HepG2 (cell line): ENCODE data around the gene IFIT1. TPM values are rescaled to one million over a fixed set of nuclear protein-coding genes. Genes with fewer than 3 reads are reported as not detected.

Experiments
- GATAD2A ChIP-seq: IDR thresholded peaks from 2 replicates; pipeline ENCODE4 v1.6.1; 2016
- IRX3 ChIP-seq: sonication (generic); formaldehyde crosslinking; IDR thresholded peaks from 2 replicates; pipeline ENCODE4 v1.8.1; 2023; ENCODE audit warnings: mild to moderate bottlenecking, low read depth, missing genetic modification reagents, borderline replicate concordance
- PCBP2 ChIP-seq: fragments of 200-400 bp; formaldehyde crosslinking; optimal IDR thresholded peaks from 2 replicates; pipeline ENCODE3; 2018; ENCODE audit warnings: low read length, low read depth; ENCODE audit not compliant: poor library complexity, severe bottlenecking
- RBM22 ChIP-seq: fragments of 200-400 bp; formaldehyde crosslinking; optimal IDR thresholded peaks from 2 replicates; pipeline ENCODE3; 2017; ENCODE audit warnings: mild to moderate bottlenecking, low read length, moderate library complexity
- ZC3H4 ChIP-seq: sonication (generic); formaldehyde crosslinking; IDR thresholded peaks from 2 replicates; pipeline ENCODE4 v1.4.0; 2020; ENCODE audit warnings: missing genetic modification reagents, borderline replicate concordance
- ZMYM4 ChIP-seq: sonication (generic); formaldehyde crosslinking; IDR thresholded peaks from 2 replicates; pipeline ENCODE4 v1.8.1; 2023; ENCODE audit warnings: mild to moderate bottlenecking, missing genetic modification reagents
- ZNF17 ChIP-seq: sonication (generic); formaldehyde crosslinking; IDR thresholded peaks from 2 replicates; pipeline ENCODE4 v1.5.0; 2020; ENCODE audit warnings: mild to moderate bottlenecking, missing genetic modification reagents
- ZNF879 ChIP-seq: sonication (generic); formaldehyde crosslinking; IDR thresholded peaks from 2 replicates; pipeline ENCODE4 v1.8.1; 2023; ENCODE audit warnings: missing genetic modification reagents
- polyA plus RNA-seq, 8 experiments: library from polyadenylated mRNA; depleted of rRNA in 3 of 8; stranded (reverse) in 7 of 8; unstranded in 1 of 8; fragments of >200 nt; fragmentation: Illumina TruSeq in 4 of 8; extraction: Trizol in 4 of 8; gene quantifications; 2 replicates each; pipeline versions ENCODE4 v1.2.1 to v1.2.3, GENCODE V29; 2011 to 2016; ENCODE audit warnings: low read depth in 4 of 8, missing spikeins in 1 of 8, mixed read lengths in 1 of 8; ENCODE audit not compliant: insufficient read depth in 1 of 8
- total RNA-seq, 5 experiments: library from RNA; depleted of rRNA; stranded (reverse); fragments of >200 nt; fragmentation: Illumina TruSeq; extraction: Trizol; gene quantifications; 2 replicates each; pipeline ENCODE4 v1.2.3, GENCODE V29; 2016; ENCODE audit warnings: low read depth in 1 of 5
- TF ChIP-seq, protein P1 (sequence below): sonication (generic); formaldehyde crosslinking; IDR thresholded peaks from 2 replicates; pipeline ENCODE4 v1.5.0; 2020; ENCODE audit warnings: missing genetic modification reagents
- TF ChIP-seq, protein P2 (sequence below): IDR thresholded peaks from 2 replicates; pipeline ENCODE4 v1.6.1; 2016; ENCODE audit warnings: low read depth
- TF ChIP-seq, protein P3 (sequence below): sonication (generic); formaldehyde crosslinking; IDR thresholded peaks from 2 replicates; pipeline ENCODE4 v1.4.0; 2020; ENCODE audit warnings: missing genetic modification reagents
- TF ChIP-seq, protein P4 (sequence below): sonication (generic); formaldehyde crosslinking; IDR thresholded peaks from 2 replicates; pipeline ENCODE4 v1.8.0; 2022; ENCODE audit warnings: missing genetic modification reagents, mild to moderate bottlenecking, borderline replicate concordance
- TF ChIP-seq, protein P5 (sequence below): sonication (generic); formaldehyde crosslinking; IDR thresholded peaks from 2 replicates; pipeline ENCODE4 v1.4.0; 2020; ENCODE audit warnings: mild to moderate bottlenecking, missing genetic modification reagents

The IFIT1 gene
- total and polyA plus RNA-seq, 2 of the 13 experiments (the other 11 are each of a cell fraction or from before 2014, with no cell fraction given): 1.5 to 5.5 TPM

DNA sequence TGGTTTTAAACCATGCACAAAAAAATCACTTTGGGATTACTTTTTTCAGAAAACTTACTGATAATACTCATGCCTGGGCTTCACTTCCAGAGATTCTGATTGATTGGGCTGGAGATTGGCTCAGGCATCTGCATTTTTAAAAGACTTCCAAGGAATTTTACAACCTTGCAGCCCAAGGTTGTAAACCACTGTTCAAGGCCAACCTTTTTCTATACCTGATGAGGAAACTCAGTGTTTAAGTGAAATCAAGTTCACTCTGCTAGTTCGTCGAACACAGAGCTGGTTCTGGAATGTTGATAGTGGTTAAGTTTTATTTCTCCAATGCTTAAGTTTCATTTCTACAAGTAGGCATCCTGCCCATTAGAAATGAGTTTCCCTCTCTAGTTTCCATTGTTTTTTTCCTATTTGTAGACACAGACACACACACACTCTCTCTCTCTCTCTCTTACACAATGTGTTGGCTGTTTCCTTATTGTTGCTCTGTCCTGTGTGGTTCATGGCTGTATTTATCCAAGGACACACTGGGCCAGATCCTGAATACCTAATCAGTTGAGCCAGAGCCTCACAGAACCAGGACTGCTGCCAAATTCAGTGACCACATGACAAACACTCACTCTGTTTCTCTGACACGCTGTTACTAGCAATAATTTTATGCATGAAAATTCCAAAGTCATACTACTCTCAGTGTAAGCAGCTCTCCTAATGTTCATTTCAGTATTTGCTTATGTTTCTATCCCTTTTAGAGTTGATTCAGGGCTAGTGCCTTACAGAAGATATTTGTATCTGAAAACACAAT lies 18.3 kb upstream of the IFIT1 start (continued):
- TF ChIP-seq, protein P1, sequence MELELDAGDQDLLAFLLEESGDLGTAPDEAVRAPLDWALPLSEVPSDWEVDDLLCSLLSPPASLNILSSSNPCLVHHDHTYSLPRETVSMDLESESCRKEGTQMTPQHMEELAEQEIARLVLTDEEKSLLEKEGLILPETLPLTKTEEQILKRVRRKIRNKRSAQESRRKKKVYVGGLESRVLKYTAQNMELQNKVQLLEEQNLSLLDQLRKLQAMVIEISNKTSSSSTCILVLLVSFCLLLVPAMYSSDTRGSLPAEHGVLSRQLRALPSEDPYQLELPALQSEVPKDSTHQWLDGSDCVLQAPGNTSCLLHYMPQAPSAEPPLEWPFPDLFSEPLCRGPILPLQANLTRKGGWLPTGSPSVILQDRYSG: no peak
- TF ChIP-seq ZNF17 (CRISPR knock-in tag) (no peak), PCBP2 (no peak), ZC3H4 (CRISPR knock-in tag) (no peak), IRX3 (CRISPR knock-in tag) (no peak), RBM22 (peak; percentile 33), GATAD2A (CRISPR knock-in tag) (peak; percentile 98), ZMYM4 (CRISPR knock-in tag) (peak; percentile 78), ZNF879 (no peak)
- TF ChIP-seq, protein P2, sequence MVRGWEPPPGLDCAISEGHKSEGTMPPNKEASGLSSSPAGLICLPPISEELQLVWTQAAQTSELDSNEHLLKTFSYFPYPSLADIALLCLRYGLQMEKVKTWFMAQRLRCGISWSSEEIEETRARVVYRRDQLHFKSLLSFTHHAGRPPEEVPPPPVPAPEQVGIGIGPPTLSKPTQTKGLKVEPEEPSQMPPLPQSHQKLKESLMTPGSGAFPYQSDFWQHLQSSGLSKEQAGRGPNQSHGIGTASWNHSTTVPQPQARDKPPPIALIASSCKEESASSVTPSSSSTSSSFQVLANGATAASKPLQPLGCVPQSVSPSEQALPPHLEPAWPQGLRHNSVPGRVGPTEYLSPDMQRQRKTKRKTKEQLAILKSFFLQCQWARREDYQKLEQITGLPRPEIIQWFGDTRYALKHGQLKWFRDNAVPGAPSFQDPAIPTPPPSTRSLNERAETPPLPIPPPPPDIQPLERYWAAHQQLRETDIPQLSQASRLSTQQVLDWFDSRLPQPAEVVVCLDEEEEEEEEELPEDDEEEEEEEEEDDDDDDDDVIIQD: 0 out of 2 replicates have a peak, but pooled peaks have one; percentile 39
- TF ChIP-seq, protein P3, sequence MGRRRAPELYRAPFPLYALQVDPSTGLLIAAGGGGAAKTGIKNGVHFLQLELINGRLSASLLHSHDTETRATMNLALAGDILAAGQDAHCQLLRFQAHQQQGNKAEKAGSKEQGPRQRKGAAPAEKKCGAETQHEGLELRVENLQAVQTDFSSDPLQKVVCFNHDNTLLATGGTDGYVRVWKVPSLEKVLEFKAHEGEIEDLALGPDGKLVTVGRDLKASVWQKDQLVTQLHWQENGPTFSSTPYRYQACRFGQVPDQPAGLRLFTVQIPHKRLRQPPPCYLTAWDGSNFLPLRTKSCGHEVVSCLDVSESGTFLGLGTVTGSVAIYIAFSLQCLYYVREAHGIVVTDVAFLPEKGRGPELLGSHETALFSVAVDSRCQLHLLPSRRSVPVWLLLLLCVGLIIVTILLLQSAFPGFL: no peak
- TF ChIP-seq, protein P4, sequence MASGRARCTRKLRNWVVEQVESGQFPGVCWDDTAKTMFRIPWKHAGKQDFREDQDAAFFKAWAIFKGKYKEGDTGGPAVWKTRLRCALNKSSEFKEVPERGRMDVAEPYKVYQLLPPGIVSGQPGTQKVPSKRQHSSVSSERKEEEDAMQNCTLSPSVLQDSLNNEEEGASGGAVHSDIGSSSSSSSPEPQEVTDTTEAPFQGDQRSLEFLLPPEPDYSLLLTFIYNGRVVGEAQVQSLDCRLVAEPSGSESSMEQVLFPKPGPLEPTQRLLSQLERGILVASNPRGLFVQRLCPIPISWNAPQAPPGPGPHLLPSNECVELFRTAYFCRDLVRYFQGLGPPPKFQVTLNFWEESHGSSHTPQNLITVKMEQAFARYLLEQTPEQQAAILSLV (CRISPR knock-in tag): no peak
- TF ChIP-seq, protein P5, sequence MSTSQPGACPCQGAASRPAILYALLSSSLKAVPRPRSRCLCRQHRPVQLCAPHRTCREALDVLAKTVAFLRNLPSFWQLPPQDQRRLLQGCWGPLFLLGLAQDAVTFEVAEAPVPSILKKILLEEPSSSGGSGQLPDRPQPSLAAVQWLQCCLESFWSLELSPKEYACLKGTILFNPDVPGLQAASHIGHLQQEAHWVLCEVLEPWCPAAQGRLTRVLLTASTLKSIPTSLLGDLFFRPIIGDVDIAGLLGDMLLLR (CRISPR knock-in tag): no peak
- TF ChIP-seq, all 625 proteins: peak for 136
